OCI-LY1 (cell line): ENCODE results near the gene KLHDC8A.

ENCODE experiments used
- H2AFZ ChIP-seq: fragments of 200-600 bp; sonication (generic), shearing (Covaris generic); 2 replicates; pipeline ENCODE4 v1.6.0; 2014; ENCODE audit warnings: antibody characterized with exemption, mild to moderate bottlenecking, low read length
- H3F3A ChIP-seq: fragments of 200-600 bp; sonication (generic), shearing (Covaris generic); 2 replicates; pipeline ENCODE4 v1.6.0; 2014; ENCODE audit warnings: mild to moderate bottlenecking, antibody characterized with exemption, low read length, moderate library complexity; ENCODE audit not compliant: insufficient read depth
- H3K27ac ChIP-seq: fragments of 200-600 bp; sonication (generic); 2 replicates; pipeline ENCODE4 v1.5.1; 2014; ENCODE audit warnings: low read length, mixed run types, mild to moderate bottlenecking, low read depth; ENCODE audit not compliant: poor library complexity, severe bottlenecking
- H3K27me3 ChIP-seq: fragments of 200-600 bp; sonication (generic); 2 replicates; pipeline ENCODE4 v1.6.0; 2014; ENCODE audit warnings: antibody characterized with exemption, mild to moderate bottlenecking, low read length, moderate library complexity; ENCODE audit not compliant: insufficient read depth
- H3K36me3 ChIP-seq: fragments of 200-600 bp; sonication (generic); 2 replicates; pipeline ENCODE4 v1.6.1; 2014; ENCODE audit warnings: mild to moderate bottlenecking, antibody characterized with exemption, low read length, moderate library complexity, mixed read lengths; ENCODE audit not compliant: insufficient read depth
- H3K4me1 ChIP-seq: fragments of 200-600 bp; sonication (generic); 2 replicates; pipeline ENCODE4 v1.5.1; 2014; ENCODE audit warnings: mild to moderate bottlenecking, low read length, moderate library complexity; ENCODE audit not compliant: insufficient read depth, severe bottlenecking
- H3K4me2 ChIP-seq: fragments of 200-600 bp; sonication (generic), shearing (Covaris generic); 2 replicates; pipeline ENCODE4 v1.6.1; 2014; ENCODE audit warnings: low read length
- H3K4me3 ChIP-seq: fragments of 200-600 bp; sonication (generic); 2 replicates; pipeline ENCODE4 v1.5.1; 2014; ENCODE audit warnings: low read length, low read depth, mild to moderate bottlenecking, mixed read lengths; ENCODE audit not compliant: poor library complexity, severe bottlenecking
- H3K79me2 ChIP-seq: fragments of 200-600 bp; shearing (Covaris generic); 2 replicates; pipeline ENCODE4 v1.6.1; 2016; ENCODE audit warnings: mixed run types, low read length, mixed read lengths; ENCODE audit not compliant: insufficient read depth
- H3K9ac ChIP-seq: fragments of 200-600 bp; sonication (generic), shearing (Covaris generic); 2 replicates; pipeline ENCODE4 v1.6.1; 2014; ENCODE audit warnings: mild to moderate bottlenecking, low read length, mixed read lengths
- H3K9me2 ChIP-seq: fragments of 200-600 bp; sonication (generic), shearing (Covaris generic); 2 replicates; pipeline ENCODE4 v1.6.1; 2014; ENCODE audit warnings: low read depth, mild to moderate bottlenecking, low read length, mixed read lengths
- H3K9me3 ChIP-seq: fragments of 200-600 bp; shearing (Covaris generic); 2 replicates; pipeline ENCODE4 v1.6.1; 2014; ENCODE audit warnings: low read length, mixed read lengths
- H4K20me1 ChIP-seq: fragments of 200-600 bp; sonication (generic), shearing (Covaris generic); 2 replicates; pipeline ENCODE4 v1.6.0; 2016; ENCODE audit warnings: mild to moderate bottlenecking, low read length; ENCODE audit not compliant: insufficient read depth
- EZH2 ChIP-seq: fragments of 200-600 bp; sonication (generic), shearing (Covaris generic); IDR thresholded peaks from 2 replicates; pipeline ENCODE4 v1.8.0; 2017; ENCODE audit warnings: borderline replicate concordance, mixed run types, mild to moderate bottlenecking, antibody characterized with exemption, low read length, moderate library complexity, mixed read lengths
- TF ChIP-seq, protein P1 (sequence below): fragments of 200-600 bp; sonication (generic), shearing (Covaris generic); IDR thresholded peaks from 2 replicates; pipeline ENCODE4 v1.5.1; 2017; ENCODE audit warnings: mild to moderate bottlenecking, antibody characterized with exemption, low read length, moderate library complexity, mixed read lengths

The KLHDC8A gene

DNA sequence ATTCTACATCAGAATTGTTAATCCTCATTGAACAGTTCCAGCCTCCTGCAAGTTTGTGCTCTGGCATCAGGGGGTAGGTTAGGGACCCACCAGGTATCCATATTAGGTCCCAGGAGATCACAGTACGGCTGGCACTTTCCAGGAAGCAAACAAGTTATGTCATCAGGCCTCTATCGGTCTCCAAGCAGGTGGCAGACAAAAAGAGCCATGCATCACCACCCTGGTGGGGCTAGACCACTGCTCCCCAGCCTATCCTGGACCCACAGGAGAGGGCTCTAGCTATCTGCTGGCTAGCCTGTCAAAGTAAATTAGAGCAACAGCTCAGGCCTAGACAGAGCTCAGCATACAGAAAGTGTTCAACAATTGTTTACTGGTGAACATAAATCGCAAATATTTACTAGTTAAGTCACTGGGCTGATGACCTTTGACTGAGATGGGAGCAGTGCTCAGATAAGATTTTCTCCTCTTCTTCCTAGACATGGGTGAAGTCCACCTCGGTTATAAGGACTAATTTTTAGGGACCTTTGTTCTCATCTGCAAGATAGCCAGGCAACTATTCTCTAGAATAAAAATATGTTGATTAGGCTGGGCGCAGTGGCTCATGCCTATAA is 41.6 kb downstream of the KLHDC8A start:
- Histone ChIP-seq H3K9me3 (no peaks in the 10 kb centered on the region), H3K9me2 (no peaks in the 10 kb centered on the region), H3F3A (no peaks in the 10 kb centered on the region), H3K27me3 (no peaks in the 10 kb centered on the region), H3K36me3 (peaks cover 49% of the 10 kb centered on the region), H3K9ac (peak overlapping the region; percentile 30; the same call in 1 of the 2 replicates), H2AFZ (no peak overlapping the region), H3K4me2 (peak overlapping the region; percentile 68), H4K20me1 (no peaks in the 10 kb centered on the region), H3K4me1 (peaks cover 80% of the 10 kb centered on the region), H3K27ac (peak overlapping the region; percentile 82), H3K4me3 (peak overlapping the region; percentile 49), H3K79me2 (peaks cover 86% of the 10 kb centered on the region)
- TF ChIP-seq EZH2: no peak
- TF ChIP-seq, protein P1, sequence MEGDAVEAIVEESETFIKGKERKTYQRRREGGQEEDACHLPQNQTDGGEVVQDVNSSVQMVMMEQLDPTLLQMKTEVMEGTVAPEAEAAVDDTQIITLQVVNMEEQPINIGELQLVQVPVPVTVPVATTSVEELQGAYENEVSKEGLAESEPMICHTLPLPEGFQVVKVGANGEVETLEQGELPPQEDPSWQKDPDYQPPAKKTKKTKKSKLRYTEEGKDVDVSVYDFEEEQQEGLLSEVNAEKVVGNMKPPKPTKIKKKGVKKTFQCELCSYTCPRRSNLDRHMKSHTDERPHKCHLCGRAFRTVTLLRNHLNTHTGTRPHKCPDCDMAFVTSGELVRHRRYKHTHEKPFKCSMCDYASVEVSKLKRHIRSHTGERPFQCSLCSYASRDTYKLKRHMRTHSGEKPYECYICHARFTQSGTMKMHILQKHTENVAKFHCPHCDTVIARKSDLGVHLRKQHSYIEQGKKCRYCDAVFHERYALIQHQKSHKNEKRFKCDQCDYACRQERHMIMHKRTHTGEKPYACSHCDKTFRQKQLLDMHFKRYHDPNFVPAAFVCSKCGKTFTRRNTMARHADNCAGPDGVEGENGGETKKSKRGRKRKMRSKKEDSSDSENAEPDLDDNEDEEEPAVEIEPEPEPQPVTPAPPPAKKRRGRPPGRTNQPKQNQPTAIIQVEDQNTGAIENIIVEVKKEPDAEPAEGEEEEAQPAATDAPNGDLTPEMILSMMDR: no peak

DNA sequence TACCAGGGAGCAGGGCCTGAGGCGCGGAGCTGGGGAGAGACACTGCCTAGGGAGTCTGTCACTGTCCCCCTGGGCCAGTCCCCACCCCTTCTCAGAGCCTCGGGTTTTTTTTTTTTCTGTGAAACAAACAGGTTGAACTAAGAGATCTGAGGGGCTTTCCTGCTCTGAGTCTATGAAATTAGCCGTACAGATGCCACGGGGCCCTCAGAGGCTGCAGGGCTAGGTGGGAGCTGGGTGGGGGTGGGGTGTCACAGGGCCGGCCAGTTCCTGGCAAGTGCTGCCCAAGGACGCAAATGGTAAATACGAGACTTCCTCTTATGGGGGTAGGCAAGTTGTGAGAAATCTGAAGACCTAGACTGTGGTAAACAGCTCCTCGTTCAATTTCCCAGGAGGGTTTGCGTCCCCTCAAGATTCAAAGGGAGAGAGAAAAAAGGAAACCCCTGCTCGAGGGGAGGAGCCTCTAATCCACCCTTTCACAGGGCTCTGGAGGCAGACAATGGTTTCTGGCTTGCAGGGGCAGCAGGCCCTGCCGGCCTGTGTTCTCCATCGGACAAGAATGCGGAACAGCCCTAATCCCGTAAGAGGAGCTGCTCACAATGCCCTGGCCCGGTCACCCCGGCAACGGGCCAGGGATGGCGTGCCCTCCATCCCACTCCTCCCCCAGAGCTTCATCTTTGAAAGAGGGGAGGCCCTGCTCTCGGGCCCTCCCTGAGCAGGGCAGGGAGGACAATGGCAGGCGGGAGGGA is 43.0 kb downstream of the KLHDC8A start:
- Histone ChIP-seq H4K20me1 (no peaks in the 10 kb centered on the region), H3K79me2 (peaks cover 73% of the 10 kb centered on the region), H3K4me2 (peak overlapping the region; percentile 68), H3K9ac (peak overlapping the region; percentile 33; the same call in 1 of the 2 replicates), H3K4me3 (peak overlapping the region; percentile 49), H3K27me3 (no peaks in the 10 kb centered on the region), H3K27ac (peak overlapping the region; percentile 82), H3K9me2 (no peaks in the 10 kb centered on the region), H2AFZ (no peak overlapping the region), H3K36me3 (peaks cover 63% of the 10 kb centered on the region), H3K4me1 (peaks cover 70% of the 10 kb centered on the region), H3K9me3 (no peaks in the 10 kb centered on the region), H3F3A (no peaks in the 10 kb centered on the region)
- TF ChIP-seq EZH2: no peak
- TF ChIP-seq, protein P1: no peak

DNA sequence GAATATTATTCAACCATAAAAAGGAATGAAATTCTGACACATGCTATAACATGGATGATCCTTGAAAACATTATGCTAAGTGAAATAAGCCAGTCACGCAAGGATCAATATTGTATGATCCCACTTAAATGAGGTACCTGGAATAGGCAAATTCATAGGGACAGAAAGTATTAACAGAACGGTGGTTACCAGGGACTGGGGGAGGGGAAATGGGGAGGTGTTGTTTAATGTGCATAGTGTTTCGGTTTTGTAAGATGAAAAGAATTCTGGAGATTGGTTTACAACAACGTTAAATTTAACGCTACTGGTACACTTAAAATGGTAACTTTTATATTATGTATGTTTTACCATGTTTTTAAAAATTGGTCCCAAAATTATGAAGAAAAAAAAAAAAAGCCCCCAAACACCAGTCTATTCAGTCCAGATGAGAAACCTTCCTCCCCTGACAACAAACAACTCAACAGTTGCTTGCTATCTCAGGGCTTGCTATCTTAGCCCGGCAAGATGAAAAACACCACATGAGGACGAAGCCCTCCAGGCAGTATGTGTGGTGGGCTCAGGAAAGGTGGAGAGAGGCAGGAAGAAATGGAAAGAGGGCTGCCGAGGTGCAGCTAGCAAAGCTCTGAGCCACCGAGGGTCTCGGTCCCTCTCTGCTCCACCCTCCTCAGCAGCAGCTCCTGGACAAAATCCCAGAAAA is 43.7 kb downstream of the KLHDC8A start:
- H3K79me2 ChIP-seq: peaks cover 66% of the 10 kb centered on the region

More for the DNA sequence above, 43.7 kb downstream of the KLHDC8A start:
- Histone ChIP-seq H3K9ac (peak overlapping the region; percentile 33; the same call in 1 of the 2 replicates), H3K36me3 (peaks cover 63% of the 10 kb centered on the region), H3K9me2 (no peaks in the 10 kb centered on the region), H3K9me3 (no peaks in the 10 kb centered on the region), H3K27me3 (no peaks in the 10 kb centered on the region), H4K20me1 (no peaks in the 10 kb centered on the region), H3K4me2 (peak overlapping the region; percentile 68), H2AFZ (no peak overlapping the region), H3K4me3 (peak overlapping the region; percentile 49), H3K27ac (peak overlapping the region; percentile 82), H3F3A (no peaks in the 10 kb centered on the region), H3K4me1 (peaks cover 62% of the 10 kb centered on the region)
- TF ChIP-seq, protein P1: no peak
- no peak for TF ChIP-seq EZH2
